A549 treated with dexamethasone at 1 μM for 4 hours (cell line): ENCODE measurements around the gene KLRC3. TPM values are rescaled to one million over a fixed set of nuclear protein-coding genes. Genes with fewer than 3 reads are reported as not detected.

Experiments
- total RNA-seq: library from RNA; stranded (reverse); fragments of 200-300 nt; extraction: Qiagen RNA extraction; gene quantifications from 5 replicates; pipeline ENCODE4 v1.2.3, GENCODE V29; 2022

Gene KLRC3
- 0.13 to 0.24 TPM (median 0.16 TPM) in 4 of 5 replicates, not detected in the other for total RNA-seq

GRCh38 chr12:10420334-10420733 lies at the start of gene KLRC3:
Gene KLRC3 (minus strand): TSS chr12:10420595. CDS start chr12:10420550, 45 bp downstream.

GRCh38 chr12:10453156-10453555 lies 32.8 kb upstream of the KLRC3 start, which contains the start of gene KLRC1:
Gene KLRC1 (minus strand): TSS chr12:10453377. CDS start chr12:10451156, 2,221 bp downstream.

GRCh38 chr12:10435816-10436215 lies 15.4 kb upstream of the KLRC3 start, which contains the start of gene KLRC2:
Gene KLRC2 (minus strand): TSS chr12:10436010. CDS start chr12:10435986, 24 bp downstream.

DNA sequence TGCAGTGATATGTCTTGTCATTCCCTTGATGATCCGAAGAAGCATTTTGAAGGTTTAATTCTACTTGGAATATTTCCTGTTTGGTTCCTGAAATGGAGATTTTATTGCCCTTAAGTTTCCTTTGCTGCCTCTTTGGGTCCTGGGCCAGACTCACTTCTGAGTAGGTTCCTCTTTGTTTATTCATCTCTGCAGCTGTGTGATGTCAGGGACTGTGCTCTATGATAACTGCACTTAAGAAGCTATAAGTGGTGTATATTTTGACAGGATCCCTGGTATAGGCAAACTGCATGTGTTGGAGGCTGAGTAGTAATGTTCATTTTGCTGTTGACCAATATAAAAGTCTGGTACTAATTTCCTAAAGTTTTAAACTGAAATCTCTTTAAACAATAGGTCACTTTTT lies 11.0 kb downstream of the KLRC3 start, which contains the start of gene KLRC4:
KLRC4 (minus strand) TSS at position 366 of the 400 bp plus-strand sequence; CDS start at position 184, 182 bp downstream.

GRCh38 chr12:10389904-10390303 lies 30.5 kb downstream of the KLRC3 start, which contains the start of gene KLRK1:
Gene KLRK1 (minus strand): TSS chr12:10390041. CDS start chr12:10388810, 1,231 bp downstream.

Other genes with a start within 250 kb of the KLRC3 start
- gene OLR1, start 248.5 kb downstream of the KLRC3 start, total RNA-seq = 0.61 to 1.4 TPM (median 0.82 TPM) in 5 replicates
- 0.05 to 0.20 TPM (median 0.11 TPM) in 5 replicates for gene TMEM52B, start 241.6 kb downstream of the KLRC3 start, total RNA-seq
- gene GABARAPL1, start 207.7 kb downstream of the KLRC3 start, total RNA-seq = 31.0 to 48.5 TPM (median 38.3 TPM) in 5 replicates
- not detected in 5 replicates for gene KLRD1, start 112.7 kb downstream of the KLRC3 start, total RNA-seq
- gene KLRK1, start 30.6 kb downstream of the KLRC3 start, total RNA-seq = 0.13 TPM in 1 of 5 replicates, not detected in the others
- gene KLRC4, start 10.8 kb downstream of the KLRC3 start, total RNA-seq = not detected in 5 replicates
- gene KLRC2, start 15.4 kb upstream of the KLRC3 start, total RNA-seq = 1.5 to 2.1 TPM (median 1.7 TPM) in 5 replicates
- gene KLRC1, start 32.8 kb upstream of the KLRC3 start, total RNA-seq = not detected in 5 replicates
- 0.66 to 0.89 TPM (median 0.76 TPM) in 5 replicates for gene EIF2S3B, start 85.3 kb upstream of the KLRC3 start, total RNA-seq
- 40.4 to 75.6 TPM (median 46.4 TPM) in 5 replicates for gene MAGOHB, start 193.0 kb upstream of the KLRC3 start, total RNA-seq